Measurements from ENCODE around the gene RNF39.
"Not testable (repeated sequence)": the region's sequence is repeated elsewhere in the genome, so short reads cannot be mapped to it uniquely, and the experiment has no call there.

The RNF39 gene, protein sequence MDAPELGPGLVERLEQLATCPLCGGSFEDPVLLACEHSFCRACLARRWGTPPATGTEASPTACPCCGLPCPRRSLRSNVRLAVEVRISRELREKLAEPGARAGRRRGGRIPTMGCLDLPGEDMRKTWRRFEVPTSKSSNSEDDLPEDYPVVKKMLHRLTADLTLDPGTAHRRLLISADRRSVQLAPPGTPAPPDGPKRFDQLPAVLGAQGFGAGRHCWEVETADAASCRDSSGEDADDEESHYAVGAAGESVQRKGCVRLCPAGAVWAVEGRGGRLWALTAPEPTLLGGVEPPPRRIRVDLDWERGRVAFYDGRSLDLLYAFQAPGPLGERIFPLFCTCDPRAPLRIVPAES

DNA sequence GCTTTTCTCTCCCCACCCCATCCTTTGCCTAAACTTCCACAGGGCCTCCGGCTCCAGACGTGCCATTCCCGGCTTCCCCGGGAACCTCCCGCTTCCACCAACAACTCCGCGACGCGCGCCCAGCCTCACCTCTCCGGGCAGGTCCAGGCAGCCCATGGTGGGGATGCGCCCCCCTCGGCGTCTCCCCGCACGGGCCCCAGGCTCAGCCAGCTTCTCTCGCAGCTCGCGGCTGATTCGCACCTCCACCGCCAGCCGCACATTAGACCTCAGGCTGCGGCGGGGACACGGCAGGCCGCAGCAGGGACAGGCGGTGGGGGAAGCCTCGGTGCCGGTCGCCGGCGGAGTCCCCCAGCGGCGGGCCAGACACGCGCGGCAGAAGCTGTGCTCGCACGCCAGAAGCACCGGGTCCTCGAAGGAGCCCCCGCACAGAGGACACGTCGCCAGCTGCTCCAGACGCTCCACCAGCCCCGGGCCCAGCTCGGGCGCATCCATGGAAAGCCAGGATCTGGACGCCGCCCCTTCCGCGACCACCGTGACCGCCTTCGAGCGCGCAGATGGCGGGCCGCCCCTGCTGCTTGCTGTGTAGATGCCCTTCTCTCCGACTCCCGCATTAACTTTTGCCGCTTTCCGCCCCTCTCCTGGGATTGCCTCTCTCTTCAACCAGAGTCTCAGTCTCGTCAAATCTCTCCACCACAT is at the start of gene RNF39:
Gene RNF39, minus strand, starts transcription at position 676 of the 696 bp plus-strand sequence. Its CDS starts 184 bp downstream, at position 492.
- DNase-seq: no peak

DNA sequence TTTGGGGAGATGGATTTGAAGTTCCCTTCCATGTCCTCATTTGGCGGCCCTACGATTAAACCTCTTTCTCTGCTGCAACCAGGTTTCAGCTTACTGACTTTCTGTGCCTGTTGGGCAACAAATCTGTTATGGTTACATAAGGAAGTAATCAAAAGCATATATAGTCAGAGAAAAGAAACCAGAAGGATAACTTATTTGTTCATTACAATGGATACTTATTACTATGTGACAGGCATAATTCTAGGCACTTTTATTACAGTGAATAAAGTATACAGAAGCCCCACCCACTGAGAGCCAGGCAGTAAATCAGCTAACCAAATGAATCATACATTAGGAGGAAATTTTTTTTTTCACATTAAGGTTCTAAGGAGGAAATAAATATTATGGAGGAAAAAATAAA is 46.9 kb upstream of the RNF39 start:
- DNase-seq: no peak

DNA sequence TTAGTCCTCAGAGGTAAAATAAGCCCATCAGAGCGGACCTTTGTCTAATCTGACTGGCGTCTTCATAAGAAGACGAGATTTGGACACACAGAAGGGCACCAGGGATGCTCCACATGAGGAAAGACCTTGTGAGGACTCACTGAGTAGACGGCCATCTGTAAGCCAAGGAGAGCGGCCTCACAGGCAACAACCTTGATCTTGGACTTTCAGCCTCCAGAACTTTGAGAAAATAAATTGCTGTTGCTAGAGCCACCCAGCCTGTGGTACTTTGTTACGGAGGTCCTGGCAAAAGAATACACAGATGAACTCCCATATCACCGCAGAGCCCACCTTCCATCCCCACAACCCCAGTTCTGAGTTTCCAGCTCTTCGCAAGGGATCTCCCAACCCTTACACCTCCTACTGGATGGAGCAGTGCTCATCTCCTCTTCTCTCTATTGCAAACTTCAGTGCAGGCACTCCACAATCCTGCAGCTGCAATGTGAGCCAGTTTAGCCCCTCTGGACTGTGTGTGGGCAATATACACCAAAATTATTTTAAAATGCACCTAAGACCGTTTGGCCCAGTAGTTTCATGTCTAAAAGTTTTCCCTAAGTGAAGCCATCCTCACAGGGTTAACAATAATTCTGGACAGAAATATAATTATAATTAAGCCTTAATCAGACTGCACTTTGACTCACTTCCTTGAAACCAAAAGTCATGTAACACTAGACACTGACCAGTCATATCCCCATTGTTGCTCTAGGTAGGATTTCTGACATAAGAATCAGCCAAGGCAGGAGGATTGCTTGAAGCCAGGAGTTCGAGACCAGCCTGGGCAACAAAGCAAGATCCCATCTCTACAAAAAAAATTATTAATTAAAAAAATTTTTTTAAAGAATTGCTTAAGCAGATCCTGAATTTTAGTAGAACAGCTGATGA is 46.1 kb upstream of the RNF39 start:
- DNase-seq: no peak

- not testable (repeated sequence) for DNase-seq
These were observed 43.1 kb upstream of the RNF39 start for GRCh38 chr6:30118691-30119090.

DNA sequence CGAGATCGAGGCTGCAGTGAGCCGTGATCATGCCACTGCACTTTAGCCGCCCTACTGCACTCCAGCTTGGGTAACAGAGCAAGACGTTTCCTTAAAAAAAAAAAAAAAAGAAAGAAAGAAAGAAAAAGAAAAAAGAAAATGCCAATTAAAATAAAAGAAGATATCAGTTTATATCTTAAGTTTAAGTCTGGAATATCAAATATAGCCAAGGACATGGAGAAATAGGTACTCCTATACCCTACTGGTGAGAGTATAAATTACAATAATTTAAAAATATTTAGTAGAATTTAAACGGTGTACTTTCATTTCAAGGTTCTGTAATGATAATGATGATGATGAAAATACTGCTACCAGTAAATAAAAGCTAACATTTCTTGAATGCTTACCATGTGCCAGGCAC is 41.2 kb upstream of the RNF39 start:
- DNase-seq: no peak

- no peak for DNase-seq
These were observed 38.3 kb upstream of the RNF39 start for GRCh38 chr6:30113841-30114240.

GRCh38 chr6:30113003-30113759 is 37.6 kb upstream of the RNF39 start, which contains the start of gene TRIM31:
Gene TRIM31 (minus strand): TSS chr6:30113090. CDS start chr6:30112805, 285 bp downstream.
- DNase-seq: no peak

DNA sequence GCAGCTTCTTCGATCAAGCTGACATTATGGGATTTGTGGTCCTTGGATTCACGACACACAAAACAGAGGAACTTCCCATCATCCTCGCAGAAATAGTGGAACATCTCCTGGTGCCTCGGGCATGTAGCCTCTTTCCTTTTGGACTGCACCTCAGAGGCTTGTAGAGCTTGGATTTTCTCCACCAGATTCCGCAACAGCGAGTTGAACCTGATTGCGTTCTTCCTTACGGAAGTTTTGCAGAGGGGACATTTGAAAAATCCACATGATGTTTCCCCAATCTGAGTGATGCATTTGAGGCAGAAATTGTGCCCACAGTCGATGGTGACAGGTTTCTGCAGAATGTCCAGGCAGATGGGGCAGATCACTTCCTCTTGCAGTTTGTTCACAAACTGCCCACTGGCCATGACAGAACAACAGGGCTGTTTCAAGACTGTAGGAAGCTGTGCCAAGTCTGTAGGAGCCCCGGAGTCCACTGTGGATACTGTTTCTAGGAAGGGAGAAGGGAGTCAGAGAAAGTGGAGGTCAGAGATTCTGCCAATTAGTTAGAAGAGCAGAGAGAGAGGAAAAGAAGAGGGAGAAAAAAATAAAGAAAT is 36.9 kb upstream of the RNF39 start:
- DNase-seq: no peak

GRCh38 chr6:30111266-30111856 is 35.8 kb upstream of the RNF39 start:
- no peak for DNase-seq

DNA sequence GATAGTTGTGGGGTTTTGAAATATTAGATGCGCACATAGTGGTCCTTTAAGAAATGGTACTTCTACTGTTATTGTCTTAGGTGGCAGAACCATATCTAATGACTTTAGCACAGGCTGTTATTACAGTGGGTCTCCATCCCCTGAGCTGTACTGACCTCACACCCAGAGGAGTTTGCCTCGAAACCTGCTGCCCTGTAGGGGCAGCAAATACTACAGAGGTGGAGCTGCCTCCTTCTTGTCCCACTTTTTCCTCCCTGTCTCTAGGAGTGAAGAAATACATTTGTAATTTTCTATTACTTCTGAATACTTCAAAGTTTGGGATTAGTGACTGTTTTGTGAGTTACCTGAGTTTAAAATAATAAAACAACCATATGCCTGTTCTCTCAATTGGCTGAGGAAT is 29.1 kb upstream of the RNF39 start:
- DNase-seq: no peak

DNA sequence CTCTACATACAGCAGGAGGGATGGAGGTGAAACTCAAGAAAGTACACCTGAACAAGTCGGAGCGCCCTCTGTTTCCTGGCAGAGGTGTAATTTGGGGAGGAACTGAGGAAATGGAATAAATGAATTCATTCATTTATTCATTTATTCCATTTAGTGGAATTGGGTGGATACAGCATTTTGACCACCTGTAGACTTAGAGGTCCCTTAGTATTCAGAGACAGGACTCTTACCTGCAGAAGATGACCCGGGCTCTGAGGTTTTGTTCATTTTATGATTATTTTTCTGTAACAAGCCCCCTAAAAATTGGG is 28.3 kb upstream of the RNF39 start:
- no peak for DNase-seq

DNA sequence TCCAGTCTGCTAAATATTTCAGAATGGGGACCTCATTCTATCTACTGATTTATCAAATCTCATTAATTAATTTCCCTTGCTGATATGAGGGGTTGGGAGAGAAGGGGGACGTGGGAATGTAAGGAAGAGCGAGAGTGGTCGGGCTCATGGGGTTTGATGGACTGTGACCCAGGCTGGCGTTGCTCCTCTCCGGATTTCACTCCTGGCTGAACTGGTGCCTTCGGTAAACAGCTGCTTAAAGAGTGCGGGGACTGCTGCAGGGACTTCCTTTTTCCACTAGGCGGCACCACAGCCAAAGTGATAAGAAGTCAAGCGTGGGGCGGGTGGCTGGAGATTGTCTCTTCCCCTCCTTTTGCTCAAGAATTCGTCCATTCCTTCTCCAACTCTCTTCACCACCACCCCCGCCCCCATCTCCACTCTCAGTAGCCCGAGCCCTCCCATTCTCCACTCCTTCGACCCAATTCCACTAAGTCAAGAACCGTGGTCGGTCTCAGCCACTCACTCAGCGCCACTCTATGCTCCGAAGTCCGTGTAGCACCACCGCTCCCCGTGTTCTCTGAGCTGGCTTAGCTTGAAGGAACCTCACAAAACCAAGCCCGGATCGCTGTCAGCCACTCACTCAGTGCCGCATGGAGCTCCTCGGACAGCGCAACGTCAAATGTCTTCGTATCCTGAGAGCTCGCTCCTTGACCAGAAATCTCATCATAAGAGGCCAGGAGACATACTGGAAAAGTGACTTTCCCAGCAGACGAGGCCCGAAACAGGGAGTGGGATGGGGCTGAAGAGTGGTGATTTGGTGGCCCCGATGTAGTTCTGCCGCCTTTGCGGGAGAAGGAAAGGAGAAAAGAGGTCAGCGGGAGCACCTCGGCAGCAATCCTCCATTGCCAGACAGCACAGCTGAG is 27.7 kb upstream of the RNF39 start:
- DNase-seq: peak; percentile 85

DNA sequence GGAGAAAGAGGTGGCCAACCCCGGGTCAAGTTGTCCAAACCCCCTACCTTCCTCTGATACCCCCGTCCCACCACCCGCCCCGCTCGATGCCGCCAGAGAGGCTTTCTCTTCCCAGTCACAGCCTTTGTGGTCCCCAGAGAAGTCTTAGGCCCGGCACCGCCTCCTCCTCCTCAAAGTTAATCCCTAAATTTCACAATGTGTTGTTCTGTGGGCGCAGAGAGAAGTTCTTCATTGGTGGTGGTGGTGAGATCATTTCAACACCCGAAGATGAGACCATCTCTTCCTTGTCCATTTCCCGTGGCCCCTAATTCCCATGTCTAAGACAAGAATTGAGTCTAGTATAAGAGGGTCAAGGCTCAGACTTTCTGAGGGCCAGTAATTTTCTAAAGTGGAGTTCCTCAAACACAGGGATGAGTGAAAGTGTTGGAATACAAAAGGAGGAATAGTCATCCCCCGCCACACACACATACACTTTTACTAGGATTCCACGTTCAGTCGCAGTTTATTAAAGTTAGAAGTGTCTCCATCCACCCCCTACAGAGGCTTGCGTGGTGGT is 26.9 kb upstream of the RNF39 start:
- DNase-seq: no peak

DNA sequence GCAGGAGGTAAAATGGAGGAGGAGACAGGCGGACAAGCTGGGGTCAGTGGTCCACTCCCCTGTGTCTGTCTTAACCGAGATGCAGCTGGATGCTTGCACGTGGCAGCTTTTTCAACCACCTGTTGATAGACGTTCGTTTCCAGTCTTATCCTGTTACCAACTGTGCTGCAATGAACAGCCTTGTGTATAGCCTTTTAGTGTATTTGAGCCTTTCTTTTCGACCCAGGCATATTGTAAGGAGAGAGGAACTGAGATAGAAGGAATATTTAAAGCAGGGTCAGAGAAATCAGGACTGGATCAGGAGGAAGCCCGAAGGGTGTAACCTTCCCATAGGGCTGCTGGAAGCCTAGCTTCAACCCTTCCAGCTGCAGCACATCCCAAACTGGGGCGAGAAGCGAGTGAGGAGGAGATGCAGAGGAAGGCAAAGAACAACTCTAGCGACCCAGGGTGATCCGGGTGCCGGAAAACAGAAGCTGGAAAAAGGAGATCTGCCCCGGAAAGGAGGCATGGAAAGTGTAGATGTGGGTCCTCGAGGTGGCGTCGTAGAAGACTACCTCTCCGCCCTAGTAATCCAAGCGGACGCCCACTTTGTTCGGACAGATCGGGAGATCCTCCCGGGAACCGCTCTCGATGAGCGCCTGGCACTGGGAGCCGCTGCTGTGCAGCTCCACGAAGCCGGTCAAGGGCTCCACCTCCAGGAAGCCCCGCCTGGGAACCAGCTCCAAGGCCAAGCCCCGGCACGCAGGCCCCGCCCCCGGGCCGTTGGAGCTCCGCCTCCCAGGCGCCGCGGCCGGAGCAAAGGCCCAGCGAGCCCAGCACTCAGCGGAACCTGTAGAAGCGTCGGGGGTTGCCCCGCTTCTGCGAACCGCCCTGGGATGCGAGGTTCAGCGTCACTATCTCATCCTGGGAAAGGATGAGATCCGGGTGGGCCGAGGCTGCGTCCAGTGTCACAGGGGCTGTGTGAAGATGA is 26.2 kb upstream of the RNF39 start:
- DNase-seq: peak; percentile 86

GRCh38 chr6:30100585-30101443 is 25.2 kb upstream of the RNF39 start:
- DNase-seq: no peak

DNA sequence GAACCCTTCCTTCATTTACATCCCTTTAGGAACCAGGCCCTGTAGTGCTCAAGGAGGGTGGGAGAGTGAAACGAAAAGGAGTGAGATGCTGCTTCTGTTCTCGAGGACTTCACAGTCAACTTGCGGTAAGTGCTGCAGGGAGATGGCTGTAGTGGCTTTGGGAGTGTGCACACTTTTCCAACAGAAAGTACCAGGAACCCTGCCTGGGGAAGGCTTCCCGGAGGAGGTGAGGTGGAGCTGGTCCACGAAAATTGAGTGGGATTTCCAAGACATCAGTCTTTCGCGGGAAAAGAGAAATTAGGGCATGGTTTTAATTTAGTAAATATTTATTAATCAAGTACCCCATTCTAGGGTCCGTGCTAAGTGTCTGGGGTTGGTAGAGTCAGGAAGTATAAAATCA is 24.6 kb upstream of the RNF39 start:
- DNase-seq: no peak

DNA sequence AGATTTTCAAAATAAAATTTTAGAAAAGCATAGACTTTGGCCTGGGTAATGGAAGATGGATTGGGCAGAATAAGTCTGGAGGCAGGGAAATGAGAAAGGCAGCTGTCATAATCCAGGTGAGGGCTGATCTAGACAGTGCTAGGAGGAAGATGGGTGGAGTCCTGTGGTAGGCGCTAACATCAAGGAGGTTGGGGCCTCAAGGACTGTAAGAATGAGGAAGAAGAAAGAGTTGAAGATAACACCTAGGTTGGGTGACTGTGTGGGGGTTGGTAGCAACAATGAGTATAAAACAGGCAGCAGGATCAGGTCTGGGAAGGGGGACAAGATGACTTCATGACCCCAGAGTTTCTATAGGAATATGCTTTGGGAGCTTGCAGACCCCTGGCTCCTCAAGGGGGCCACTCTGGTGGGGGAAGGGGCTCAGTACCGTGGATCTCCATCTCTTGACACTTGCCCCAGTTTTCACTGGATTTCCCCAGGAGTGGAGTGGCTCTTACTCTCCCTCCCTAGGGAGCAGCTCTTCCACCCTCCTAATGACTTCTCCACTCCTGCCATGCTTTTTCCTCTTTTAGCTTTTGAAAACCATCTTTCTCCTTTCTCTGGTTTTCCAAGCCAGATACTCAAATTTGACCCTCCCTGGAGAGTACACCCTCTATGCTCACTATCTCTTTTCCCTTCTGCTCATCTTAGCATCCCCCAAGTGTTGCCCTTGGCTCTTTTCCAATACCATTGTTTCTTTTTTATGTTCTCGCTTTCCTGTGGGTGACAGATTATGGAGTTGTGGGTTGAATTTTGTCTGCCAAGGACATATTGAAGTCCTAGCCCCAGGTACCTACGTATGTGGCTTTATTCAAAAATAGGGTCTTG is 22.6 kb upstream of the RNF39 start:
- DNase-seq: no peak

Data from activated CD8-positive, alpha-beta memory T cell treated with anti-CD3 and anti-CD28 coated beads, Interleukin-2, amount 50 U/mL, for 48 hours (primary cell).